ENCODE measurements around the gene CXCR5.
"Not testable (repeated sequence)": the region's sequence is repeated elsewhere in the genome, so short reads cannot be mapped to it uniquely, and the experiment has no call there.

The CXCR5 gene, protein sequence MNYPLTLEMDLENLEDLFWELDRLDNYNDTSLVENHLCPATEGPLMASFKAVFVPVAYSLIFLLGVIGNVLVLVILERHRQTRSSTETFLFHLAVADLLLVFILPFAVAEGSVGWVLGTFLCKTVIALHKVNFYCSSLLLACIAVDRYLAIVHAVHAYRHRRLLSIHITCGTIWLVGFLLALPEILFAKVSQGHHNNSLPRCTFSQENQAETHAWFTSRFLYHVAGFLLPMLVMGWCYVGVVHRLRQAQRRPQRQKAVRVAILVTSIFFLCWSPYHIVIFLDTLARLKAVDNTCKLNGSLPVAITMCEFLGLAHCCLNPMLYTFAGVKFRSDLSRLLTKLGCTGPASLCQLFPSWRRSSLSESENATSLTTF

DNA sequence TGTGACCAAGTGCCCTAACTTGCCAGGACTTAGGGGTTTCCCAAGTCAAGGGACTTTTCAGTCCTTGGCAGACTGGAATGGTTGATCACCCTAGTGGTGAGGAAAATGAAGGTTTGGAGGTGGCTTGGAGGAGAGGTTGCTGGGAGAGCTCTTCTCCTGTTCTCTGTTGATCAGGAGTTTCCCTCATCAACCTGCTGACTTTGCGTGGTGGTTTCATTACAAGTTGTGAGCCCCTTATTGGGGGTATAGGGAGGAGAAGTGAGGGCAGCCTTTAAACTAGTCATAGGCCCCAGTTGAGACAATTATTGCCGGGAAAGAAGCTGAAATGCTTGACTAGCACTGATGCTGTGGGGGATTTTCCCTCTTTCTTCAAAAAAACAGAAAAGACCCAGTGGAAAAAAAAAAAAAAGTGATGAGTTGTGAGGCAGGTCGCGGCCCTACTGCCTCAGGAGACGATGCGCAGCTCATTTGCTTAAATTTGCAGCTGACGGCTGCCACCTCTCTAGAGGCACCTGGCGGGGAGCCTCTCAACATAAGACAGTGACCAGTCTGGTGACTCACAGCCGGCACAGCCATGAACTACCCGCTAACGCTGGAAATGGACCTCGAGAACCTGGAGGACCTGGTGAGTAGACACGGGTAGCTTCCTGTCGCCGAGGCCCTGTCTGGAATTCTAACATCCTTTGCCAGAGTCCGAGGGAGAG lies at the start of gene CXCR5:
Gene CXCR5, plus strand, starts transcription at position 525 of the 704 bp plus-strand sequence. Its CDS starts 50 bp downstream, at position 575.
- DNase-seq (ENCODE audit: low read depth), result no peak

GRCh38 chr11:118834427-118835028 lies 49.2 kb upstream of the CXCR5 start:
- no peak for DNase-seq (ENCODE audit: low read depth)

- no peak for DNase-seq (ENCODE audit: low read depth)
These were observed 45.8 kb upstream of the CXCR5 start for GRCh38 chr11:118837868-118838267.

- DNase-seq (ENCODE audit: low read depth), result no peak
These were observed 44.7 kb upstream of the CXCR5 start for GRCh38 chr11:118838905-118839553.

GRCh38 chr11:118841469-118842242 lies 42.0 kb upstream of the CXCR5 start:
- no peak for DNase-seq (ENCODE audit: low read depth)

DNA sequence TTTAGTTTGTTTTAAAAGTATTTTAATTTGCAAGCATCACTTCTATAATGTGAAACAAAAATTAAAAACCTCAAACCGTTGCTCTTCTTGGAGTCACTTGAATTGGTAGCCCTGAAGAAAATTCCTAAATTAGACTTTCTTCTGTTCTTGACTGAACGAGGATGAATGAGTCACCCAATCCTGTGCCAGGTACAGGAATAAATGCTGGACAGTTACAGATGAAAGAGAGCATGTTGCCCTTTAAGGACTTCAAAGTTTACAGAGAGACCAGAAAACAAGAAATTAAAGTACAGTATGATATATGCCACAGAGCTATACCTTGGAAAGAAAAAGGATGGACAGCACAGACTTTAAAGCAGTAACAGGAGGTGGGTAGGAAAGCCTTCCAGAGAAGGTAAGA lies 41.3 kb upstream of the CXCR5 start:
- DNase-seq (ENCODE audit: low read depth), result no peak

- DNase-seq (ENCODE audit: low read depth), result not testable (repeated sequence)
These were observed 40.8 kb upstream of the CXCR5 start for GRCh38 chr11:118842843-118843242.

DNA sequence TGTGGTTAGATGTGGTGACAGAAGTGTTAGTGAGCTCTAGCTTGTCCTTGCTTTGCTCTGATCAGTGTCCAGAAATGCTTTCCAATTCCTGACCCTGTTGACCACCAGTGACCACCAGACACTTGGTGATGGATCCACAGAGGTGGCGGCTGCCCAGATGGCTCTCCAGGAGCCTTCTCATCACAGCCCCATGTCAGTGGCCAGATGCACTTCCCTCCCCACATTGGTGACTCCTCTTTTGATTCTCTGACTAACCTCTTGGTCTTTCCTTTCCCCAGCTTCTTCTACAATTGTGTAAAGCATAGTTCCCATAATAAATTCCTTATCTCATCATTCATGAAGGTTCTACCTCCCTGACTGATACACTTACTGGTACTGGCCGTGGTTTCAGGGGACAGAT lies 40.1 kb upstream of the CXCR5 start:
- DNase-seq (ENCODE audit: low read depth), result no peak

GRCh38 chr11:118845369-118845768 lies 38.3 kb upstream of the CXCR5 start:
- DNase-seq (ENCODE audit: low read depth), result peak; percentile 34

DNA sequence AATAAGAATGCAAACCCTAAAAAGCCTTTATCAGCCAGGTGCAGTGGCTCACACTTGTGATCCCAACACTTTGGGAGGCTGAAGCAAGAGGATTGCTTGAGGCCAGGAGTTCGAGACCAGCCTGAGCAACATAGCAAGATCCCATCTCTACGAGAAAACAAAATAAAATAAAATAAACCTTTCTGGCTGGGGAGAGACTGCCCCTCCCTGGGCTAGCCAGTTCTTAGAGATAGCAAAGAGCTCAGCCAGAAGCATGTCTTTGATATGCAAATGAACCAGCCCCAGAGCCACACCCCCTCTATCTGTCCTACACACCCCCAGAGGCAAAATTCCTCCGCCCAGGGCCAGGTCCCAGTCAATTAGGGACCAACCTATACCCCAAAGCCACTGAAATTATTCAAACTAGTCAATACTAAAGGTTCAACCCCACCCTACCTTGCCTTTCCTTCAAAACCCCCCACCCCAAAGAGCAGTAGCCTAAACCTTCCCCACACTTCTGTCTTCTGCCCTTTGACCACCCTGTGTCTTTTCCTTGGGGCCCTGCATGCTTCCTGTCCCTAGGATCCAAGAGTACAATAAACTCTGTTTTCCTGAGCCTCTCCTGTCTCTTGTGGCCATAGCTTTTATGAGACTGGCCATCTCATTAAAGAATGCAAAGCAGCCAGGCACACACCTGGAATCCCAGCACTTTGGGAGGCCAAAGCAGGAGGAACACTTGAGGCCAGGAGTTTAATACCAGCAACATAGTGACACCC lies 37.3 kb upstream of the CXCR5 start:
- DNase-seq (ENCODE audit: low read depth), result no peak

GRCh38 chr11:118849825-118850224 lies 33.9 kb upstream of the CXCR5 start:
- DNase-seq (ENCODE audit: low read depth), result no peak

DNA sequence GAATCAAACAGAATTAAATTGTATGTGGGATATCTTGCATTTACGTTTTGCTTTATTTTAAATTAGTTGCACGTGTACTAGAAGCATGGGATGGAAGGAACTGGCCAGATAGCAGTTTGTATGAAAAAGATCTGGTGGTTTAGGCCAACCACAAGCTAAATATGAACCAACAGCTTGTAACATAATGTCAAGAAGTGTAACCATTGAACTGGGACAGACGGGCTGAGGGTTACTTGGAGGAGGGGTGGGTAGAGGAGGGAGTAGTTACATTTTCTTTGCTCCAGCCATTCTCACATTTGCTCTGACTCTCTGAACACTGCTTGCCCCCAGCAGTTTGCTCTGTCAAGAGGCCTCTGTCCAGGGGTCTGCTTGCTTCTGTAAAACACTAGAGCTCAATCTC lies 31.7 kb upstream of the CXCR5 start:
- DNase-seq (ENCODE audit: low read depth), result no peak

- no peak for DNase-seq (ENCODE audit: low read depth)
These were observed 30.0 kb upstream of the CXCR5 start for GRCh38 chr11:118853678-118854077.

DNA sequence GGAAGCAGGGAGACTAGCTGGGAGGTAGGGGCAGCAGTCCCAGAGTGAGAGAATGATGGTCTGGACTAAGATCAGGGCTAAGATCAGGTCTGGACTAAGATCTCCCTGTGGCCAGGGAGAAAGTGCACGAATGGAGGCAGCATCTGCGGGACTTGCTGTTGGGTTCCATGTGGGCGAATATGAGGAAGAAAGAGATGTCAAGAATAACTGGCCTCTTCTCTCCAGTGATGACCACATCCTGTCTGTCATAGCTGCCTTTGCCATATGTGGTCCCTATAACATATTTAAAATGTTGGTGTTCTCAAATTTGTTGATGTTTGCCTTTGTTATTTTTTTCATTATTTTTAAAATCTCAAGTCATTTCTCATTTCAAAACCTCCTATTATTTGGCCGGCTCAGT lies 27.4 kb upstream of the CXCR5 start:
- no peak for DNase-seq (ENCODE audit: low read depth)

- no peak for DNase-seq (ENCODE audit: low read depth)
These were observed 26.3 kb upstream of the CXCR5 start for GRCh38 chr11:118857385-118857784.

GRCh38 chr11:118859973-118860372 lies 23.7 kb upstream of the CXCR5 start:
- DNase-seq (ENCODE audit: low read depth), result no peak

DNA sequence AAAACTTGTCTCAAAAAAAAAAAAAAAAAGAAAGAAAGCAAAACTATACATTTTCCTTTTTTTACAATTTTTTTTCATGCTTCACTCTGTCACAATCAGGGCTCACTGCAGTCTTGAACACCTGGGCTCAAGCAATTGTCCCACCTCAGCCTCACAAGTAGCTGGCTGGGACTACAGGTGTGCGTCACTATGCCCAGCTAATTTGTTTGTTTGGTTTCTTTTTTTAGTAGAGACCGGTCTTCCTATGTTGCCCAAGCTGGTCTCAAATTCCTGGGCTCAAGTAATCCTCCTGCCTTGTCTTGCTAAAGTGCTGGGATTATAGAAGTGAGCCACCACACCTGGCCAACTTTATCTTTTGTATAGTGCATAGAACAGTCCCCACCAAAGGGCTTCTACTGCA lies 15.0 kb upstream of the CXCR5 start:
- DNase-seq (ENCODE audit: low read depth), result no peak

DNA sequence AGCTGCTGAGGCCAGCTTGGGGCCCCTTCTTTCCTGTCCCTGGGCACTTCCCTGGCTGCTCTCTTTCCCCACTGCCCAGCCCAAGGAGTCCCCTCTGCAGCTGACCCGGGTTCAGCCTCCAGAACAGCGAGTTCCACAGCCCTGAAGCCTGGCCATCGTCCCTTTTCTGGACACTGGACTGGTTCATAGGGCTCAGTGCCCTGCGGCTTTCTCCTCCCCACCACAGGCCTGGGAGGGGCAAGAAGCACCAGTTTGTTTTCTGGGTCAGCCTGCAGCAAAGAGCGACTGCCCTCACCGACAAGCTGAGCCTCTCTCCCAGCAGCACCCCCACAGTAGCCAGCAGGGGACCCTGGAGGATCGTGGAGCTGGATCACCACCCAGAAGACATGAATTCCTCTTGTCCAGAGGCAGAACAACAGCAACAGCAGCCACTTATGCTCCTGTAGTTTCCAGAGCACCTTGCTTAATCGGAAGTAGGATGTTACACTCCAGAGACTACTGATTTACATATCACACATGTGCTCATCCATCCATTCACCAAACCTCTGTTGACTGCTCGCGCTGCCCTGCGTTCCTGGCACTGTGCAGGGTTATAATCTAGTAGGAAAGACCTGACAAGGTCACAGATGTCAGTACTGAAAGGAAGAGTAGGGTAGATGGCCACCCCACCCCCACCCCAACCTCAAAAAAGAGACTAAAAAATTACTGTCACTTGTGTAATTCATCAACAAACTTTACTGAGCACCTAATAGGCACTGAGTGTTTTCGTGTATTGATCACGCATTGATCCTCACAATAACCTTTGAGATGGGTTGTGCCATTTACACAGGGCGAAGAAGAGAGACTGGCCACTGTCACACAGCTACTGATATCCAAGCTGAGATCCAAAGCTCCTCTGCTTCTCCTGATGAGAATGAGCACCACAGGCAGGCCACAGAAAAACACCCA lies 13.0 kb upstream of the CXCR5 start:
- no peak for DNase-seq (ENCODE audit: low read depth)

GRCh38 chr11:118872403-118872821 lies 11.3 kb upstream of the CXCR5 start:
- DNase-seq (ENCODE audit: low read depth), result no peak

DNA sequence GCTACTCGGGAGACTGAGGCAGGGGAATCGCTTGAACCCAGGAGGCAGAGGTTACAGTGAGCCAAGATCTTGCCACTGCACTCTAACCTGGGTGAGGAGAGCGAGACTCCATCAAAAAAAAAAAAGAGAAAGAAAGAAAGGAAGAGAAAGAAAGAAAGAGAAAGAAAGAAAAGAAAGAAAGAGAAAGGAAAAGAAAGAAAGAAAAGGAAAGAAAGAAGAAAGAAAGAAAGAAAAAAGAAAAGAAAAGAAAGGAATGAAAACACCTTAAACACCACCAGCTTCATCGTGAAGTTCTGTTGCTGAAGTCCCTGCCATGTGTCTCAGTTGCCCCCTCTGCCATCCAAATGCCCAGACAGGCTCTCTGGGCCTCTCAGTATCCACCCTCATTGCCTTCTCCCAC lies 9.9 kb upstream of the CXCR5 start:
- no peak for DNase-seq (ENCODE audit: low read depth)

Measured in non-pigmented ciliary epithelial cell (primary cell).